ENCODE measurements around the gene FAM180A. TPM values are rescaled to one million over a fixed set of nuclear protein-coding genes. Genes with fewer than 3 reads are reported as not detected.

FAM180A gene
- total RNA-seq, 2 donors from 2014 or later: 0.45 to 1.1 TPM

GRCh38 chr7:135757719-135758411 lies 9.3 kb upstream of the FAM180A start:
- no peaks in the 10 kb centered on the region for H3K9me3 ChIP-seq
- no peak for DNase-seq
- intact Hi-C loops (cut with DNase I): no loop called here
- TF ChIP-seq CTCF (IDR thresholded peaks at IDR 0.05): no peak
- no peak overlapping the region for H3K27ac ChIP-seq
- H3K27me3 ChIP-seq: no peaks in the 10 kb centered on the region
- H3K4me1 ChIP-seq: no peaks in the 10 kb centered on the region
- H3K9ac ChIP-seq (ENCODE audit: low read depth in 2 of 2, low read length in 2 of 2): no peak overlapping the region
- no peaks in the 10 kb centered on the region for H3K36me3 ChIP-seq
- no peak overlapping the region for H3K4me3 ChIP-seq

- DNase-seq: no peak
- no peaks in the 10 kb centered on the region for H3K36me3 ChIP-seq
- H3K4me3 ChIP-seq: no peak overlapping the region
- H3K4me1 ChIP-seq: no peaks in the 10 kb centered on the region
- no peaks in the 10 kb centered on the region for H3K27me3 ChIP-seq
- H3K27ac ChIP-seq: no peak overlapping the region
- intact Hi-C loops (cut with DNase I): no loop called here
- no peaks in the 10 kb centered on the region for H3K9me3 ChIP-seq
- no peak overlapping the region for H3K9ac ChIP-seq (ENCODE audit: low read depth in 2 of 2, low read length in 2 of 2)
- no peak for TF ChIP-seq CTCF (IDR thresholded peaks at IDR 0.05)
Observed at GRCh38 chr7:135756191-135756590, 7.6 kb upstream of the FAM180A start.

GRCh38 chr7:135755351-135755753 lies 6.7 kb upstream of the FAM180A start:
- DNase-seq: no peak
- Histone ChIP-seq H3K27me3 (no peaks in the 10 kb centered on the region), H3K4me3 (no peak overlapping the region), H3K9me3 (no peaks in the 10 kb centered on the region), H3K4me1 (no peaks in the 10 kb centered on the region), H3K36me3 (no peaks in the 10 kb centered on the region), H3K27ac (no peak overlapping the region), H3K9ac (ENCODE audit: low read depth in 2 of 2, low read length in 2 of 2) (no peak overlapping the region)
- intact Hi-C loops (cut with DNase I): no loop called here
- no peak for TF ChIP-seq CTCF (IDR thresholded peaks at IDR 0.05)

- H3K9ac ChIP-seq (ENCODE audit: low read depth in 2 of 2, low read length in 2 of 2): no peak overlapping the region
- H3K36me3 ChIP-seq: no peaks in the 10 kb centered on the region
- no peaks in the 10 kb centered on the region for H3K27me3 ChIP-seq
- no peak overlapping the region for H3K27ac ChIP-seq
- no peak for DNase-seq
- no peaks in the 10 kb centered on the region for H3K9me3 ChIP-seq
- H3K4me3 ChIP-seq: no peak overlapping the region
- H3K4me1 ChIP-seq: no peaks in the 10 kb centered on the region
- intact Hi-C loops (cut with DNase I): no loop called here
- TF ChIP-seq CTCF (IDR thresholded peaks at IDR 0.05): no peak
Observed at GRCh38 chr7:135753616-135754413, 5.2 kb upstream of the FAM180A start.

- H3K27me3 ChIP-seq: no peaks in the 10 kb centered on the region
- DNase-seq: no peak
- no peak overlapping the region for H3K27ac ChIP-seq
- H3K4me3 ChIP-seq: no peak overlapping the region
- H3K9me3 ChIP-seq: no peaks in the 10 kb centered on the region
- H3K36me3 ChIP-seq: no peaks in the 10 kb centered on the region
- intact Hi-C loops (cut with DNase I): no loop called here
- no peak for TF ChIP-seq CTCF (IDR thresholded peaks at IDR 0.05)
- H3K4me1 ChIP-seq: no peaks in the 10 kb centered on the region
- peak overlapping the region in 1 of 2 donors; percentile 12 for H3K9ac ChIP-seq (ENCODE audit: low read depth in 2 of 2, low read length in 2 of 2)
Observed at GRCh38 chr7:135747366-135747765, 1.2 kb downstream of the FAM180A start.
